HG03060 (cell line): ENCODE results near the gene PPP1R27.

Experiments used
- ATAC-seq: cut with Tn5 transposase; IDR thresholded peaks from one replicate; pipeline ENCODE4 v1.9.1; 2021; ENCODE audit warnings: low read depth, moderate number of reproducible peaks; ENCODE audit not compliant: unreplicated experiment

Gene PPP1R27

GRCh38 chr17:81834831-81835267 is at the start of gene PPP1R27:
Gene PPP1R27, minus strand, starts transcription at chr17:81835050. Its CDS starts 97 bp downstream, at chr17:81834953.
- no peak for ATAC-seq

GRCh38 chr17:81884520-81884919 is 49.7 kb upstream of the PPP1R27 start:
- no peak for ATAC-seq

- no peak for ATAC-seq
Observed at GRCh38 chr17:81879121-81879520, 44.3 kb upstream of the PPP1R27 start.

- no peak for ATAC-seq
Observed at GRCh38 chr17:81878294-81878693, 43.4 kb upstream of the PPP1R27 start.

- no peak for ATAC-seq
Observed at GRCh38 chr17:81877569-81877968, 42.7 kb upstream of the PPP1R27 start.

GRCh38 chr17:81871387-81872230 is 36.8 kb upstream of the PPP1R27 start:
- no peak for ATAC-seq

- no peak for ATAC-seq
Observed at GRCh38 chr17:81870981-81871386, 36.1 kb upstream of the PPP1R27 start, which contains the start of gene ARHGDIA. Gene ARHGDIA, minus strand, starts transcription at chr17:81871337. Its CDS starts 1,407 bp downstream, at chr17:81869930.

- no peak for ATAC-seq
Observed at GRCh38 chr17:81870131-81870980, 35.5 kb upstream of the PPP1R27 start.

- ATAC-seq: no peak
Observed at GRCh38 chr17:81869221-81870130, 34.6 kb upstream of the PPP1R27 start.

GRCh38 chr17:81868674-81869220 is 33.9 kb upstream of the PPP1R27 start:
- no peak for ATAC-seq

- no peak for ATAC-seq
Observed at GRCh38 chr17:81867991-81868673, 33.3 kb upstream of the PPP1R27 start.

- ATAC-seq: no peak
Observed at GRCh38 chr17:81867170-81867990, 32.5 kb upstream of the PPP1R27 start.

- ATAC-seq: no peak
Observed at GRCh38 chr17:81866440-81867169, 31.8 kb upstream of the PPP1R27 start.

GRCh38 chr17:81865733-81866439 is 31.0 kb upstream of the PPP1R27 start:
- no peak for ATAC-seq

GRCh38 chr17:81865358-81865732 is 30.5 kb upstream of the PPP1R27 start:
- no peak for ATAC-seq

GRCh38 chr17:81863833-81864768 is 29.3 kb upstream of the PPP1R27 start:
- ATAC-seq: no peak
